Urinary bladder (tissue), 4 donors: ENCODE measurements around the gene LONP2. TPM values are rescaled to one million over a fixed set of nuclear protein-coding genes. Genes with fewer than 3 reads are reported as not detected.
A peak's percentile ranks its signal among the peaks of the same experiment; 100 is the strongest.
"Not testable (repeated sequence)": the region's sequence is repeated elsewhere in the genome, so short reads cannot be mapped to it uniquely, and the experiment has no call there.

ENCODE experiments used
- DNase-seq: peaks from one replicate; pipeline ENCODE4 v3.0.0-alpha.2; 2015; ENCODE audit errors: extremely low spot score
- H3K27ac ChIP-seq: one replicate; pipeline ENCODE4 v1.5.1; 2013; ENCODE audit warnings: low read depth, mild to moderate bottlenecking, moderate library complexity
- H3K36me3 ChIP-seq: one replicate; pipeline ENCODE4 v1.6.1; 2013; ENCODE audit warnings: mild to moderate bottlenecking, moderate library complexity; ENCODE audit not compliant: insufficient read depth
- H3K4me1 ChIP-seq: one replicate; pipeline ENCODE4 v1.6.1; 2013; ENCODE audit warnings: mild to moderate bottlenecking, moderate library complexity; ENCODE audit not compliant: insufficient read depth
- H3K4me3 ChIP-seq: one replicate; pipeline ENCODE4 v1.5.1; 2013; ENCODE audit warnings: low read depth, low read length
- WGBS: extraction: QIAGEN DNeasy Blood & Tissue Kit; methylation state at CpG from one replicate; pipeline ENCODE4 v1.1.7; 2013; 5-methylcytosine and 5-hydroxymethylcytosine counted together
- polyA plus RNA-seq: library from polyadenylated mRNA; stranded (reverse); fragments of 200-250 nt; gene quantifications from one replicate; pipeline ENCODE4 v1.2.3, GENCODE V29; 2013
- total RNA-seq: library from RNA; depleted of rRNA; stranded (reverse); fragments of >200 nt; gene quantifications from one replicate; pipeline ENCODE4 v1.2.3, GENCODE V29; 2014
- donor health status: healthy with polysubstance abuse.
- donor health status: healthy.

LONP2 gene
- total and polyA plus RNA-seq, 2 donors: 30.1 to 78.8 TPM

DNA sequence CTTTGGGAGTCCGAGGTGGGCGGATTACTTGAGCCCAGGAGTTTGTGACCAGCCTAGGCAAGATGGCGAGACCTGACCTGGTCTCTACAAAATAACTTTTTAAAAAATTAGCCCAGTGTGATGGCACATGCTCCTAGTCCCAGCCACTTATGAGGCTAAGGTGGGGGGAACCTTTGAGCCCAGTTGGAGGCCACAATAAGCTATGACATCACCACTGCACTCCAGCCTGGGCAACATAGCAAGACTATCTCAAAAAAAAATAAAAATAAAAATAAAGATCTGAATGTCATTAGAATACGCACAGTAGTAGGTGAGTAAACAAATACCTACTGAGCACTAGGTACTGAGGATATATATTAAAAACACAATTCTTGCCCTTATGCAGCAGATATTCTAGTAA lies 138.0 kb downstream of the LONP2 start:
- WGBS: 95% methylated on average over 4 of the region's 4 CpGs
- H3K4me1 ChIP-seq: peaks cover 6% of the 10 kb centered on the region
- no peak overlapping the region for H3K4me3 ChIP-seq
- DNase-seq: no peak
- H3K27ac ChIP-seq: no peak overlapping the region
- H3K36me3 ChIP-seq: no peaks in the 10 kb centered on the region

DNA sequence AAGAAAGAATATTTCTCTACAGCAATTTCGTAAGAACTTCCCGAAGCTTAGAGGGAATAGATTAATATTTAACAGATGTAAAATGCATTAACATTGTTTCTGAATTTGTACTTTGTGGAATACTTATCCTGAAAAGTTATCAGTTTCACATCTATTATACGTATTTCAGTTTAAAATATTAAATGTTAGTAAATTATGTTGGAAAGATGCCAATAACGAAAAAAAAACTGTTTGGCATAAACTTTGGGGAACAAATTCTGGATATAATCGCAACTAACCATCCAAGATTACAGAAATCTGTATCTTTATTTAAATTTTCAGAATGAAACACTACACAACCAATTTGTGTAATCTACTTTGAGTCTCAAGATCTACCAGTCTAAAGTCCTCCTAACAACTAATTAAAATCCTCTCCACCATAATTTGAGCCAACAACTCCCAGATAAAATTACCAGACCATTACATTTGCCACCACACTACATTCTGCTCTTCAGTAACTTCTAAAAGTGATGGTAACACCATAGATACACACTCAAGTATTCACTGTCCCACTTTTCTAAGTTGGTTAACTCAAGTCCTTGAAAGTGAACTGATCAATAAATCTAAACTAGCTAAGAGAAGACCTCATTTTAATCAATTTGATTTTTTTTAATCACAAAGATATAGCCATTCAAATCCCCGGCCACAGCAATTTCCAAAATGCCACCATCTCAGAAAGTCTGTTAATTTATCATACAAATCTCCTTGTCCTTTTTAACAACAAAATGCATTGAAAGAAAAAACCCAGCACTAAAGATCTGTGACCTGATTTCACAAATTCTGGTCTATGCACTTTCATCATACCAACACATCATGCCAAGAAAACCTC lies 139.1 kb downstream of the LONP2 start:
- Histone ChIP-seq H3K4me3 (peak overlapping the region; percentile 99), H3K27ac (no peak overlapping the region), H3K36me3 (no peaks in the 10 kb centered on the region), H3K4me1 (peaks cover 6% of the 10 kb centered on the region)
- DNase-seq: no peak
- 40% methylated on average over 6 of the region's 6 CpGs for WGBS

GRCh38 chr16:48383877-48384519 lies 139.9 kb downstream of the LONP2 start:
- Histone ChIP-seq H3K4me3 (peak overlapping the region; percentile 99), H3K36me3 (no peaks in the 10 kb centered on the region), H3K4me1 (peaks cover 6% of the 10 kb centered on the region), H3K27ac (peak overlapping the region; percentile 82)
- DNase-seq: no peak
- WGBS: under 1% methylated on average over 15 of the region's 15 CpGs

DNA sequence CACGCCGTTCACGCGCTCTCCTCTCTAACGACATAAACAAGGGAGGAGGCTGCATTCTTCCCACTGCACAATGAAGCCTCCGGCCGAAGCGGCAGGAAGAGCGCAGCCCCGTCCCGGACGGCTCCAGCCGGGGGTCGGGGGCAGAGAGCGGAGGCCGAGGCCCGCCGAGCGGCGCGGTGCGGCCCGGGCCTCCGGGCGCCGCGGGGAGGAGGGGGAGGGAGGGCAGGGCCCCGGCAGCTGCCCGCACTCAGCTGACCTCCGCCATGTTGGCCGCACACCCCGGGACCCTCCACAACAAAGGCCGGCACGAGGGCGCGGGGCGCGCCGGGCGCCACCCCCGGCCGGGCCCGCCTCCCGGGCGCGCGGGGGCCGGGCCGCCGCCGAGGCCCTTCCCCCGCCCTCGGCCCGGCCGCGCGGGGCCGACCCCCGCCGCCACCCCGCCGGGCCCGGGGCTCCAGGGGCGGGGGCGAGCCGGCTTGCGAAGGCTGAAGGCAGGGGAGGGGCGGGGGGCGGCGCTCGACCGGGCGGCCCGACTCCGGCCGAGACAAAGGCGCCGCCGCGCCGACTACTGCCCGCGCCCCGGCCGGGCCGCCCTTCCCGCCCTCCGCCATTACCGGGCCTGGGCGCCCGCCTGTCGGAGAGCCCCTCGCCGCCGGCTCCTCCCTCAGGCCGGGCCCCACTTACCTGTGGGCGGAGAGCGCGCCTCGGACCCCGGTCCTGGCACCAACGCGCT lies 140.6 kb downstream of the LONP2 start:
- H3K4me3 ChIP-seq: peak overlapping the region; percentile 99
- no peaks in the 10 kb centered on the region for H3K36me3 ChIP-seq
- DNase-seq: no peak
- peaks cover 1% of the 10 kb centered on the region for H3K4me1 ChIP-seq
- under 1% methylated on average over 102 of the region's 103 CpGs for WGBS
- peak overlapping the region; percentile 100 for H3K27ac ChIP-seq

DNA sequence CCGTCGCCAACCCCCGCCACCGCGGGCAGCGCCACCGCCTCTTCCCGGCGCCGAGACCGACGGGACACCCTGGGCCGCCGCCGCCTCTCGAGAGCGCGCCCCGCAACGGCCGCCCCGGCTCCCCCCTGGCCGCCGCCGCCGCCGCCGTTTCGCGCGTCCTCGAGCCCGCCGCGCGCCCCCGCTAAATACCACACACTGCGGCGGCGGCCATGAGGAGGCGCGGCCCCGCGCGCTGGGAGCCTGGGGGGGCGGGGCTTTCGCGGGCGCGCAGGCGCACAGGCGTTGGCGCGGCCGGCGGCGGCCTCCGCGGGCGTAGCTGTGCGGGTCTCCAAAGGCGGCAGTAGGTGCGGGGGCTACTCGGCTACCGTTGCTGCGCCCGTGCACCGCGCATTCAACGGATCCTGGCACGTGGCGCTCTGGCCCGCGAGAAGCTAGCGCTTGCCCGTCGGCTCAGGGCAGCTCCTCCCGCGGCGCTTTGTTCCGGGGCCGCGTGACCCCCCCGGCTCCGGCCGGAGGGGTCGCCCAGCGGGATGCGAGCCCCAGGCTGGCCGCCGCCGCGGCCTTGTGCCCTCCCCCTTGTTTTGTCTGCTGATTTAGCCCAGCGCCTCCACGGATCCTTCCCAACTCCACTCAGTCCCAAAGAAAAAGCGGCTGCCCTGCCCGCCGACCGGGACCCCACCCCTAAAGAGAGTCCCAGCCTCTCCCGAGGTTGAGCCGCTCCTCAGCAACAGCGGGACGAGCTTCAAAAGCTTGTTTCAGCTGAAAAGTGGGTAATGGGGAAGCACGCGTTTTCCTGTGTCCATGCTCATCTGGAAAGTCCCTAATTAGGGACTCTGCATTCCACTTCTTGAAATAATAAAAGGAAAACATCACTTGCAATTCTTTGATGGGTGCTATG lies 141.4 kb downstream of the LONP2 start, which contains the start of gene SIAH1:
SIAH1 (minus strand) TSS at position 161 of the 898 bp plus-strand sequence. CDS start 22,985 bp downstream, outside the sequence.
- Histone ChIP-seq H3K36me3 (no peaks in the 10 kb centered on the region), H3K27ac (peak within 1 kb of the TSS; percentile 100), H3K4me1 (peaks cover 1% of the 10 kb centered on the region), H3K4me3 (peak within 1 kb of the TSS; percentile 99)
- DNase-seq: no peak
- WGBS: under 1% methylated on average over 105 of the region's 105 CpGs

- WGBS: 89% methylated on average over 17 of the region's 17 CpGs
These were observed 142.6 kb downstream of the LONP2 start for GRCh38 chr16:48386559-48387312.

GRCh38 chr16:48392407-48392806 lies 148.3 kb downstream of the LONP2 start:
- no peak for DNase-seq
- Histone ChIP-seq H3K4me3 (no peak overlapping the region), H3K27ac (no peak overlapping the region), H3K4me1 (no peaks in the 10 kb centered on the region), H3K36me3 (no peaks in the 10 kb centered on the region)
- WGBS: 95% methylated on average over 5 of the region's 5 CpGs

More at GRCh38 chr16:48386559-48387312, 142.6 kb downstream of the LONP2 start:
- Histone ChIP-seq H3K27ac (no peak overlapping the region), H3K4me1 (peaks cover 1% of the 10 kb centered on the region), H3K36me3 (no peaks in the 10 kb centered on the region), H3K4me3 (no peak overlapping the region)
- DNase-seq: no peak

DNA sequence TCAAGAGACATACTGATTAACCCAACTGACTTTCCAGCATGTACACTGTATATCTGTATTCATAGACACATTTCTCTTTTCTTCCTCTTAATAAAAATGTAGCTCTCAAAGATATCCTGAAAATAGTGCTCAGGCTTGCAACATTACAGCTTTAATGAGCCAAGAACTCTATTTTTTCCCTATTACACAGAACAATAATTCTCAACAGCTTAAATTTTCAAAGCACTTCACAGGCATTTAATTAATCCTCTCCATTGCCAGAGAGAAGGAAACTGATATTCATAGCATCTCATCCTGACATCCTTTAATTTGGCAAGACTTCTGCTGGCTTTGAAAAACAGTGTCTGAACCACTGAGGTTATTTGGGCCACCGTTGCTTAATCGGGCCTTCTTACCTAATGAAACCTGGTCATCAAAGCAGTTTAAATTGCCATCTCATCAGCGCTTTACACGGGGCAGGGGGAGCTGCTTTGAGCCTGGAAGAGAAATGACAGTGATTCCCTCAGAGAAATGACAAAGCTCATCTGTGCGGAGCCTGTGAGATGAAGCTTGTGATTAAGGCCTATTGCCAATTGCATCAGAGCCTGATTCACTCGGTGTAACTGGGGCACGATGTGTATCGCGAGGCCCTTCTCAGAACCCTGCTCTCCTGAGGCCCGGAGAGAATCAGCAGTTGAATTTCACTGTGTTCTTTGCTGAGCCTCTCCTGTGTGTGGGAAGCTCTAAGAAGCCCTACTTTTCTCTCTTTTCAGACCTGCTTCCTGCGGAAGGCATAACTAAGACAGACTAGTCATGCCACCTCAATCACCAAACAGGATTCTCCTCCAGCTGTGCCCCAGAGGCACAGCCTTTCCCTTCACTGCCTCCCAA lies 149.6 kb downstream of the LONP2 start:
- Histone ChIP-seq H3K4me3 (no peak overlapping the region), H3K27ac (no peak overlapping the region), H3K4me1 (no peaks in the 10 kb centered on the region), H3K36me3 (no peaks in the 10 kb centered on the region)
- DNase-seq: no peak
- 61% methylated on average over 11 of the region's 11 CpGs for WGBS

GRCh38 chr16:48394355-48394703 lies 150.2 kb downstream of the LONP2 start:
- H3K36me3 ChIP-seq: no peaks in the 10 kb centered on the region
- WGBS: 86% methylated on average over 6 of the region's 6 CpGs
- H3K4me1 ChIP-seq: no peaks in the 10 kb centered on the region
- no peak for DNase-seq
- H3K4me3 ChIP-seq: no peak overlapping the region
- H3K27ac ChIP-seq: no peak overlapping the region

DNA sequence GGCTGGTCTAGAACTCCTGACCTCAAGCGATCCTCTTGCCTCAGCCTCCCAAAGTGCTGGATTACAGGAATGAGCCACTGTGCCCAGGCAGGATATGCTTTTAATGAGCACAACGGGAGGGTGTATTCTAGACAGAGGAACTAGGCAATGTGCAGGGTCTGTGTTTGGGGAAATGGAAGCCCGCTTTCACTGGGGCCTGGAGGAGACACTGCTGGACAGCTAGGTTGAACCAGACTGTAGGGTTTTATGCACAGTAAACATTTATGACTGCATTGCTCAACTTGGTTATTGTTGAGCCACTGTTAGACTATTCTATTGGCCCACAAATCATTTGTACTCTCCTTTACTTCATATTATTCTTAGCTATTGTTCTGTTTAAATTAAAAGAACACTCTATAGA lies 151.3 kb downstream of the LONP2 start:
- 87% methylated on average over 3 of the region's 3 CpGs for WGBS
- DNase-seq: no peak
- Histone ChIP-seq H3K36me3 (no peaks in the 10 kb centered on the region), H3K27ac (no peak overlapping the region), H3K4me1 (no peaks in the 10 kb centered on the region), H3K4me3 (no peak overlapping the region)

- H3K36me3 ChIP-seq, H3K4me3 ChIP-seq, DNase-seq, H3K4me1 ChIP-seq, H3K27ac ChIP-seq: not testable (repeated sequence)
- 91% methylated on average over 8 of the region's 8 CpGs for WGBS
These were observed 158.4 kb downstream of the LONP2 start for GRCh38 chr16:48402547-48402946.

DNA sequence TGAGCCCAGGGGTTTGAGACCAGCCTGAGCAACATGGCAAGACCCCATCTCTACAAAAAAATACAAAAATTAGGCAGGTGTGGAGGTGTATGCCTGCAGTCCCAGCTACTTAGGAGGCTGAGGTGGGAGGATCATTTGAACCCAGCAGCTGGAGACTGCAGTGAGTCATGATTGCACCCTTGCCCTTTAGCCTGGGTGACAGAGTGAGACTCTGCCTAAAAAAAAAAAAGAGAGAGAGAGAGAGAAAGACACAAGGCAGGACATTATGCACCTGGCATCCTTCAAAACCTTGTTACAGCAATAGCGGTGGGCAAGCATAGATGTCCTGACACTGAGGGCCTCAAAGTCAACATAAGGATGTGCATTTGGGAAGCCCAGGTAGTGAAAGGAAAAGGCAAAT lies 161.1 kb downstream of the LONP2 start:
- 96% methylated on average over 1 of the region's 1 CpG for WGBS
- Histone ChIP-seq H3K36me3 (no peaks in the 10 kb centered on the region), H3K4me1 (no peaks in the 10 kb centered on the region), H3K4me3 (no peak overlapping the region), H3K27ac (no peak overlapping the region)
- DNase-seq: no peak
